Fibroblast of lung (primary cell): ENCODE results near the gene IL17REL. TPM values are rescaled to one million over a fixed set of nuclear protein-coding genes. Genes with fewer than 3 reads are reported as not detected.

Source experiments
- DNase-seq, 2 donors: peaks; one replicate each; pipeline versions ENCODE4 v3.0.0 to v3.0.0-alpha.2; 2010; ENCODE audit warnings: low read depth in 2 of 2
- H2AFZ ChIP-seq: 2 replicates; pipeline ENCODE4 v1.5.1; 2012; ENCODE audit warnings: low read length, control low read depth, inconsistent platforms
- H3K27ac ChIP-seq: 2 replicates; pipeline ENCODE4 v1.5.1; 2011; ENCODE audit warnings: low read length, control low read depth; ENCODE audit not compliant: insufficient read depth
- H3K27me3 ChIP-seq: 2 replicates; pipeline ENCODE4 v1.5.1; 2011; ENCODE audit warnings: mild to moderate bottlenecking, low read length; ENCODE audit not compliant: control insufficient read depth, insufficient read depth
- H3K36me3 ChIP-seq: 2 replicates; pipeline ENCODE4 v1.5.1; 2011; ENCODE audit warnings: low read length; ENCODE audit not compliant: control insufficient read depth, insufficient read depth
- H3K4me1 ChIP-seq: 2 replicates; pipeline ENCODE4 v1.5.1; 2011; ENCODE audit warnings: low read length; ENCODE audit not compliant: control insufficient read depth, insufficient read depth; ENCODE audit errors: extremely low read depth
- H3K4me2 ChIP-seq: 2 replicates; pipeline ENCODE4 v1.5.1; 2011; ENCODE audit warnings: low read length, control low read depth; ENCODE audit not compliant: insufficient read depth; ENCODE audit errors: extremely low read depth
- H3K4me3 ChIP-seq, 4 experiments: fragments of 200-600 bp in 1 of 4; sonication (generic) in 1 of 4; replicated peaks in 1 of 4; 2 replicates each; pipeline ENCODE4 v1.5.1; 2011 to 2016; ENCODE audit warnings: low read length in 4 of 4, low read depth in 3 of 4, mild to moderate bottlenecking in 3 of 4, control low read depth in 2 of 4, inconsistent platforms in 1 of 4, mixed read lengths in 1 of 4; ENCODE audit not compliant: insufficient read depth in 1 of 4; ENCODE audit errors: control extremely low read depth in 1 of 4
- H3K79me2 ChIP-seq: 2 replicates; pipeline ENCODE4 v1.5.1; 2012; ENCODE audit warnings: mild to moderate bottlenecking, low read length, inconsistent platforms; ENCODE audit not compliant: control insufficient read depth, insufficient read depth
- H3K9ac ChIP-seq: 2 replicates; pipeline ENCODE4 v1.5.1; 2011; ENCODE audit warnings: mild to moderate bottlenecking, low read length, control low read depth; ENCODE audit not compliant: insufficient read depth
- H3K9me3 ChIP-seq: 2 replicates; pipeline ENCODE4 v1.5.1; 2012; ENCODE audit warnings: low read depth, low read length; ENCODE audit not compliant: control insufficient read depth, insufficient read depth
- H4K20me1 ChIP-seq: 2 replicates; pipeline ENCODE4 v1.5.1; 2011; ENCODE audit warnings: low read length; ENCODE audit not compliant: control insufficient read depth, insufficient read depth; ENCODE audit errors: extremely low read depth
- CTCF ChIP-seq, 2 donors: IDR thresholded peaks in 1 of 2; conservative IDR thresholded peaks in 1 of 2; 1 replicate in 1 of 2; 2 replicates in 1 of 2; pipeline ENCODE4 v1.5.1; 2011 to 2012; ENCODE audit warnings: low read length in 2 of 2, control low read depth in 1 of 2, inconsistent platforms in 1 of 2, low read depth in 1 of 2, mild to moderate bottlenecking in 1 of 2
- EZH2 ChIP-seq: IDR thresholded peaks from 2 replicates; pipeline ENCODE4 v1.5.1; 2012; ENCODE audit warnings: low read length, control low read depth, mild to moderate bottlenecking; ENCODE audit errors: missing control alignments
- polyA plus RNA-seq, 2 donors: library from polyadenylated mRNA; depleted of rRNA in 1 of 2; stranded (reverse) in 1 of 2; unstranded in 1 of 2; fragments of >200 nt; gene quantifications; 2 replicates each; pipeline ENCODE4 v1.2.1, GENCODE V29; 2011 to 2012; ENCODE audit warnings: missing spikeins in 1 of 2
- total RNA-seq: library from RNA; depleted of rRNA; stranded (reverse); fragments of >200 nt; gene quantifications from 2 replicates; pipeline ENCODE4 v1.2.1, GENCODE V29; 2014

The IL17REL gene
- total and polyA plus RNA-seq, 2 donors (not counting 1 experiment from before 2014, with no cell fraction given): under 0.01 TPM; not detected in 1

GRCh38 chr22:50009765-50010675 lies 2.5 kb downstream of the IL17REL start:
- no peak for DNase-seq
- no peak overlapping the region for H3K9ac ChIP-seq
- no peaks in the 10 kb centered on the region for H3K9me3 ChIP-seq
- H3K4me1 ChIP-seq: no peaks in the 10 kb centered on the region
- no peak overlapping the region for H3K4me3 ChIP-seq
- no peaks in the 10 kb centered on the region for H3K79me2 ChIP-seq
- no peak overlapping the region for H3K27ac ChIP-seq
- no peak overlapping the region for H2AFZ ChIP-seq
- H4K20me1 ChIP-seq: no peaks in the 10 kb centered on the region
- H3K36me3 ChIP-seq: no peaks in the 10 kb centered on the region
- no peak for TF ChIP-seq EZH2
- TF ChIP-seq CTCF (conservative IDR thresholded peaks at IDR 0.05 in 1 of 2, IDR thresholded peaks at IDR 0.05 in 1 of 2; ENCODE audit: low read depth in 1 of 2, low read length in 2 of 2): no peak
- peaks cover 42% of the 10 kb centered on the region for H3K27me3 ChIP-seq
- no peak overlapping the region for H3K4me2 ChIP-seq

GRCh38 chr22:50009251-50009650 lies 3.3 kb downstream of the IL17REL start:
- H3K79me2 ChIP-seq: no peaks in the 10 kb centered on the region
- TF ChIP-seq CTCF (conservative IDR thresholded peaks at IDR 0.05 in 1 of 2, IDR thresholded peaks at IDR 0.05 in 1 of 2; ENCODE audit: low read depth in 1 of 2, low read length in 2 of 2) (no peak), EZH2 (no peak)
- H3K36me3 ChIP-seq: no peaks in the 10 kb centered on the region
- H3K9me3 ChIP-seq: no peaks in the 10 kb centered on the region
- no peak overlapping the region for H2AFZ ChIP-seq
- no peak overlapping the region for H3K27ac ChIP-seq
- no peak for DNase-seq
- H3K27me3 ChIP-seq: peaks cover 34% of the 10 kb centered on the region
- no peaks in the 10 kb centered on the region for H3K4me1 ChIP-seq
- H4K20me1 ChIP-seq: no peaks in the 10 kb centered on the region
- H3K4me3 ChIP-seq: no peak overlapping the region
- no peak overlapping the region for H3K4me2 ChIP-seq
- no peak overlapping the region for H3K9ac ChIP-seq

- TF ChIP-seq EZH2 (no peak), CTCF (conservative IDR thresholded peaks at IDR 0.05 in 1 of 2, IDR thresholded peaks at IDR 0.05 in 1 of 2; ENCODE audit: low read depth in 1 of 2, low read length in 2 of 2) (no peak)
- H2AFZ ChIP-seq: no peak overlapping the region
These were observed 4.2 kb downstream of the IL17REL start for GRCh38 chr22:50008151-50009040.

More at GRCh38 chr22:50008151-50009040, 4.2 kb downstream of the IL17REL start:
- no peaks in the 10 kb centered on the region for H3K36me3 ChIP-seq
- no peaks in the 10 kb centered on the region for H4K20me1 ChIP-seq
- no peak overlapping the region for H3K9ac ChIP-seq
- H3K4me2 ChIP-seq: no peak overlapping the region
- no peak overlapping the region for H3K27ac ChIP-seq
- H3K79me2 ChIP-seq: no peaks in the 10 kb centered on the region
- DNase-seq: no peak
- H3K4me1 ChIP-seq: no peaks in the 10 kb centered on the region
- no peaks in the 10 kb centered on the region for H3K9me3 ChIP-seq
- no peak overlapping the region for H3K4me3 ChIP-seq
- H3K27me3 ChIP-seq: peaks cover 27% of the 10 kb centered on the region
